GM12878 (cell line): ENCODE results near the gene C4BPB. TPM values are rescaled to one million over a fixed set of nuclear protein-coding genes. Genes with fewer than 3 reads are reported as not detected.

Source experiments
- ATAC-seq: fragments of 200-7000 bp; cut with Tn5 transposase; 3 replicates; pipeline ENCODE4 v1.9.1; 2020; ENCODE audit warnings: mild to moderate bottlenecking, moderate library complexity
- BruUV-seq: library from RNA; stranded (reverse); fragments of 400-500 nt; replicated peaks from 2 replicates; lab custom pipeline; 2021; lab: Mats Ljungman, UMichigan
- CTCF ChIA-PET: fragments of 300-600 bp; sonication (Branson Sonifier 250); formaldehyde crosslinking; extraction: SDS; loops from one replicate; lab custom pipeline; 2021; ENCODE audit warnings: inconsistent platforms; lab: Yijun Ruan, JAX
- POLR2A ChIA-PET: fragments of 350-600 bp; formaldehyde crosslinking; extraction: SDS; loops from one replicate; lab custom pipeline; 2021; ENCODE audit warnings: inconsistent platforms; lab: Charles Lee
- RAD21 ChIA-PET: fragments of 300-600 bp; sonication (Branson Sonifier 250); formaldehyde crosslinking; loops from one replicate; lab custom pipeline; 2023; ENCODE audit warnings: antibody characterized with exemption; ENCODE audit not compliant: unreplicated experiment; lab: Charles Lee
- SMC1A ChIA-PET: fragments of 300-600 bp; sonication (Branson Sonifier 250); formaldehyde crosslinking; loops from one replicate; lab custom pipeline; 2023; ENCODE audit not compliant: unreplicated experiment, uncharacterized antibody; lab: Charles Lee
- DNase-seq: peaks from one replicate; pipeline ENCODE4 v3.0.0-alpha.2; 2011; ENCODE audit warnings: low read depth, low spot score
- FAIRE-seq: peaks from 3 replicates; lab custom pipeline; 2011; peaks lifted over from hg19 to GRCh38; lab: Jason Lieb, UNC
- H2AFZ ChIP-seq: 2 replicates; pipeline ENCODE4 v1.6.0; 2011; ENCODE audit warnings: low read depth, low read length, control low read depth; ENCODE audit not compliant: control insufficient read depth
- H3K27ac ChIP-seq: 2 replicates; pipeline ENCODE4 v1.5.1; 2011; ENCODE audit warnings: control low read depth; ENCODE audit not compliant: control insufficient read depth, insufficient read depth
- H3K27me3 ChIP-seq, 2 experiments: replicated peaks in 1 of 2; 2 replicates each; pipeline versions ENCODE4 v1.6.0 to v1.6.1; 2011; ENCODE audit warnings: low read length in 1 of 2; ENCODE audit not compliant: control insufficient read depth in 2 of 2, insufficient read depth in 2 of 2
- H3K36me3 ChIP-seq, 2 experiments: 2 replicates each; pipeline ENCODE4 v1.5.1; 2011; ENCODE audit warnings: low read length in 1 of 2; ENCODE audit not compliant: control insufficient read depth in 2 of 2, insufficient read depth in 2 of 2
- H3K4me1 ChIP-seq: 2 replicates; pipeline ENCODE4 v1.6.1; 2011; ENCODE audit warnings: mild to moderate bottlenecking, low read length, moderate library complexity, mixed read lengths; ENCODE audit not compliant: control insufficient read depth, insufficient read depth
- H3K4me2 ChIP-seq: 2 replicates; pipeline ENCODE4 v1.6.0; 2011; ENCODE audit warnings: control low read depth; ENCODE audit not compliant: control insufficient read depth, insufficient read depth
- H3K4me3 ChIP-seq: fragments of 200-600 bp; sonication (generic); 2 replicates; pipeline ENCODE4 v1.5.1; 2016
- H3K79me2 ChIP-seq: 2 replicates; pipeline ENCODE4 v1.6.0; 2011; ENCODE audit warnings: low read length; ENCODE audit not compliant: control insufficient read depth, insufficient read depth
- H3K9ac ChIP-seq: 2 replicates; pipeline ENCODE4 v1.8.0; 2011; ENCODE audit warnings: low read length, control low read depth, mixed read lengths; ENCODE audit not compliant: control insufficient read depth, insufficient read depth
- H3K9me3 ChIP-seq: replicated peaks from 3 replicates; pipeline ENCODE4 v1.5.1; 2011; ENCODE audit warnings: mild to moderate bottlenecking, low read length; ENCODE audit not compliant: control insufficient read depth, insufficient read depth
- H4K20me1 ChIP-seq: 2 replicates; pipeline ENCODE4 v1.6.0; 2011; ENCODE audit not compliant: control insufficient read depth, insufficient read depth
- CUX1 ChIP-seq: IDR thresholded peaks from 2 replicates; pipeline ENCODE4 v1.6.1; 2012; ENCODE audit warnings: improper control_type of control experiment, low read depth, low read length; ENCODE audit not compliant: insufficient replicate concordance
- E4F1 ChIP-seq: fragments of 450-650 bp; IDR thresholded peaks from 2 replicates; pipeline ENCODE4 v1.6.1; 2018; ENCODE audit warnings: borderline replicate concordance, mild to moderate bottlenecking; ENCODE audit not compliant: partially characterized antibody
- EGR1 ChIP-seq, 2 experiments: IDR thresholded peaks; 1 replicate in 1 of 2; 2 replicates in 1 of 2; pipeline ENCODE4 v1.6.1; 2011 to 2012; ENCODE audit warnings: low read depth in 2 of 2, low read length in 2 of 2, borderline replicate concordance in 1 of 2, mild to moderate bottlenecking in 1 of 2, moderate library complexity in 1 of 2
- IRF3 ChIP-seq: fragments of 450-650 bp; IDR thresholded peaks from 2 replicates; pipeline ENCODE4 v1.6.1; 2014; ENCODE audit warnings: mild to moderate bottlenecking
- KLF5 ChIP-seq: fragments of 450-650 bp; IDR thresholded peaks from 2 replicates; pipeline ENCODE4 v1.6.1; 2014; ENCODE audit warnings: mild to moderate bottlenecking; ENCODE audit not compliant: partially characterized antibody
- NFIC ChIP-seq: IDR thresholded peaks from 2 replicates; pipeline ENCODE4 v1.6.1; 2012; ENCODE audit warnings: low read depth, mild to moderate bottlenecking, inconsistent platforms, low read length, moderate library complexity
- POLR2AphosphoS5 ChIP-seq: IDR thresholded peaks from 2 replicates; pipeline ENCODE4 v1.6.1; 2011; ENCODE audit warnings: mild to moderate bottlenecking, low read length, inconsistent platforms
- REST ChIP-seq: IDR thresholded peaks from 2 replicates; pipeline ENCODE4 v1.6.1; 2012; ENCODE audit warnings: mild to moderate bottlenecking, low read depth, low read length
- SMAD5 ChIP-seq: IDR thresholded peaks from 2 replicates; pipeline ENCODE4 v1.6.1; 2016; ENCODE audit warnings: antibody characterized with exemption, low read depth
- SREBF2 ChIP-seq: IDR thresholded peaks from 2 replicates; pipeline ENCODE4 v1.6.1; 2012; ENCODE audit warnings: mild to moderate bottlenecking, low read length
- STAT3 ChIP-seq: IDR thresholded peaks from 2 replicates; pipeline ENCODE4 v1.6.1; 2011; ENCODE audit warnings: low read depth, low read length, improper control_type of control experiment
- WGBS: methylation state at CpG from one replicate; pipeline ENCODE4 v1.1.6; 2016; ENCODE audit warnings: low lambda C conversion rate; ENCODE audit not compliant: insufficient replicate concordance, insufficient coverage; ENCODE audit errors: missing lambda C conversion rate; 5-methylcytosine and 5-hydroxymethylcytosine counted together
- in situ Hi-C: fragments of 300-500 bp; cut with MboI; formaldehyde crosslinking; loops from 9 replicates; pipeline ENCODE4 v1.14.3; 2018; ENCODE audit warnings: mixed read lengths
- intact Hi-C: fragments of 100-400 bp; cut with micrococcal nuclease; formaldehyde crosslinking; loops from one replicate; pipeline ENCODE4 v1.14.2; 2022; ENCODE audit not compliant: unreplicated experiment
- polyA plus RNA-seq, 11 experiments: library from polyadenylated mRNA; depleted of rRNA in 4 of 11; unstranded in 6 of 11; stranded (reverse) in 5 of 11; fragments of >200 nt; fragmentation: Nextera tagmentation in 4 of 11; fragmentation: Illumina TruSeq in 1 of 11; extraction: Ambion mirVana in 4 of 11; extraction: Trizol in 1 of 11; gene quantifications; 1 replicate in 1 of 11; 2 replicates in 10 of 11; pipeline versions ENCODE4 v1.2.1 to v1.2.3, GENCODE V29; 2011 to 2016; ENCODE audit warnings: inconsistent platforms in 2 of 11, missing spikeins in 2 of 11, low read depth in 1 of 11
- total RNA-seq, 4 experiments: library from RNA; depleted of rRNA in 3 of 4; stranded (reverse); fragments of >200 nt in 3 of 4; fragmentation: Illumina TruSeq in 1 of 4; extraction: Trizol in 1 of 4; gene quantifications; 2 replicates each; pipeline versions ENCODE4 v1.2.1 to v1.2.3, GENCODE V29; 2013 to 2021

The C4BPB gene
- total and polyA plus RNA-seq, 10 of the 15 experiments (the other 5 are each of a cell fraction or from before 2014, with no cell fraction given) = 0.31 to 1.2 (median 0.53) TPM; not detected in 1

- H3K4me3 ChIP-seq = no peak overlapping the region
- no peak for TF ChIP-seq STAT3
- no peak for TF ChIP-seq CUX1
- no peak for TF ChIP-seq REST
- no peak for TF ChIP-seq SREBF2
- no peak for TF ChIP-seq SMAD5
- TF ChIP-seq KLF5 = no peak
- no peak for TF ChIP-seq EGR1 (IDR thresholded peaks at IDR 0.05; ENCODE audit: borderline replicate concordance in 1 of 2, low read depth in 2 of 2, low read length in 2 of 2)
- TF ChIP-seq E4F1 = no peak
- TF ChIP-seq POLR2AphosphoS5 = no peak
- no peak for TF ChIP-seq IRF3
- no peak for TF ChIP-seq NFIC
- ChIA-PET CTCF (no interaction called here), SMC1A (interaction anchor here (1.2 kb wide), 1 partner anchor 68 kb away, joined by 3 read pairs; no protein-coding TSS in a partner anchor), POLR2A (no interaction called here), RAD21 (no interaction called here)
- no peak for FAIRE-seq
- no peaks in the 10 kb centered on the region for H3K79me2 ChIP-seq
- BruUV-seq = no TSS peak
- 36% methylated on average over 1 of the region's 1 CpG for WGBS
- H4K20me1 ChIP-seq = no peaks in the 10 kb centered on the region
- no peak overlapping the region for H2AFZ ChIP-seq
- no peak for ATAC-seq
- in situ Hi-C loops = no loop called here
- no peaks in the 10 kb centered on the region for H3K9me3 ChIP-seq
- no peak overlapping the region for H3K27ac ChIP-seq
- H3K4me1 ChIP-seq = no peaks in the 10 kb centered on the region
- no peaks in the 10 kb centered on the region for H3K36me3 ChIP-seq
- intact Hi-C loops = no loop called here
- H3K9ac ChIP-seq = no peak overlapping the region
- no peak overlapping the region for H3K4me2 ChIP-seq
- no peak for DNase-seq
- H3K27me3 ChIP-seq = no peaks in the 10 kb centered on the region; a peak in 3 of 4 replicates
These were observed 51.0 kb downstream of the C4BPB start for GRCh38 chr1:207139616-207140015.
